ENCODE measurements around the gene TAS2R20.

TAS2R20 gene

DNA sequence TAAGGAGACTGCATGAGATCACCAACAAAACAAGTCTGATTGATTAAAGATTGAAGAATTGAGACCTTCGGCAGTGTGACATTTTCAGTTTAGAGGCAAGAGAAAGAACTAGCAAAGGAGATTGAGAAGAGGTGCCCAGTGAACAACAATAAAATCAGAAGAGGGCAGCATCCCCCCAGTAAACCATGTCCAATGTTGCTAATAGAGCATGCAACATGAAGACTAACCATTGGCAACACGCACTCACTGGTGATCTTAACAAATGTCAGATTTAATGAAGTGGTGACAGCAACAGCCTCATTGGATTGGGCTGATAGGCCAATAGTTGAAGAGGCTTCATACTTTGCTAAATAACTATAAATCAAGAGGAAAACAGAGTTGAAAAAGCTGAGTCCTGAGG lies 38.3 kb downstream of the TAS2R20 start:
- DNase-seq (ENCODE audit: low spot score), result no peak

DNA sequence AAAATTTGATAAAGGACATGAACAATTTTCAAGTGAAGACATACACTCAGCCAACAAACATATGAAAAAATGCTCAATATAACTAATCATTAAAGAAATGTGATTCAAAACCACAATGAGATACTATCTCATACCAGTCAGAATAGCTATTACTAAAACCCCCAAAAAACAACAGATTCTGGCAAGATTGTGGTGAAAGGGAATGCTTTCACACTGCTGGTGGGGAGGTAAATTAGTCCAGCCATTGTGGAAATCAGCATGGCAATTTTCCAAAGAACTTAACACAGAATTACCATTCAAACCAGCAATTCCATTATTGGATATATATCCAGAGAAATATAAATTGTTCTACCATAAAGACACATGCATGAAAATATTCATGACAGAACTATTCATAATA lies 40.4 kb downstream of the TAS2R20 start:
- DNase-seq (ENCODE audit: low spot score), result no peak

DNA sequence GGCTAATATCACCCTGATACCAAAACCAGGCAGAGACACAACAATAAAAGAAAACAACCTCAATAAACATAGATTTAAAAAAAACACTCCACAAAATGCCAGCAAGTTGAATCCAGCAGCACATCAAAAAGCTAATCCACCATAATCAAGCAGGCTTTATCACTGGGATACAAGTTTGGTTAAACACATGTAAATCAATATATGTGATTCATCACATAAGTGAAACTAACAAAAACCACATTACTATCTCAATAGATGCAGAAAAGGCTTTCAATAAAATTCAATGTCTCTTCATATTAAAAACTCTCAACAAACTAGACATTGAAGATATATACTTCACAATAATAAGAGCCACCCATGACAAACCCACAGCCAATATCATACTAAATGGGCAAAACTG lies 42.0 kb downstream of the TAS2R20 start:
- DNase-seq (ENCODE audit: low spot score), result no peak

DNA sequence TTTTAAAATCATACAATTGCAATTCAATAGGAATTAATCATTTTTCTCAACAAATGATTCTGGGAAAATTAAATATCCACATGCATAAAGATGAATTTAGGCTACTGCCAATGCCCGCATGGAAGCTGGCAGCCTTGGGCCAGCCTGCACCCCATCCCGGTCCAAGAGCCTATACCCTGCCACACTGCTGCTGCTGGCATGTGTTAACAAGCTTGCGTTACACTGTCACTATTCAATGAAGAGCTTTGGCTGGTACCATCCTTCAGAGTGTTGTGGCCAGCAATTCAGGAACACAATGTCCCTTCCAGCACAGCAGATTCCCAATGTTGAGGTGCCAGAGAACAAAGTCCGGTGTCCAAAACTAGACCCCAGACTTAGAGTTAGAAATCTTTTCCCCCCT lies 45.5 kb downstream of the TAS2R20 start:
- DNase-seq (ENCODE audit: low spot score), result no peak
